Measurements from ENCODE around the gene NFIX. TPM values are rescaled to one million over a fixed set of nuclear protein-coding genes. Genes with fewer than 3 reads are reported as not detected.
"Not testable (repeated sequence)": the region's sequence is repeated elsewhere in the genome, so short reads cannot be mapped to it uniquely, and the experiment has no call there.

NFIX gene
- total RNA-seq, 1 donor from 2014 or later = 8.4 TPM

- no peak overlapping the region for H3K27ac Mint-ChIP-seq (ENCODE audit: unreplicated experiment)
- H3K36me3 ChIP-seq (ENCODE audit: insufficient read depth, low read length) = peaks cover 14% of the 10 kb centered on the region
- TF ChIP-seq CTCF (IDR thresholded peaks at IDR 0.05; ENCODE audit: insufficient read depth, low read depth, low read length) = no peak
- no peak for TF ChIP-seq EZH2 (IDR thresholded peaks at IDR 0.05; ENCODE audit: insufficient read depth, low read length)
- H3K4me1 ChIP-seq (ENCODE audit: insufficient read depth, low read length) = peaks cover 29% of the 10 kb centered on the region
- H3K4me1 Mint-ChIP-seq (ENCODE audit: low read depth, unreplicated experiment) = peaks cover 16% of the 10 kb centered on the region
- no peak overlapping the region for H2AFZ ChIP-seq (ENCODE audit: low read depth, low read length)
- peak overlapping the region; percentile 69 for H3K4me3 Mint-ChIP-seq (ENCODE audit: unreplicated experiment)
- peaks cover 54% of the 10 kb centered on the region for H3K79me2 ChIP-seq (ENCODE audit: insufficient read depth, low read length)
- H3K9me3 ChIP-seq (ENCODE audit: insufficient read depth, low read depth, low read length) = no peaks in the 10 kb centered on the region
- no peak overlapping the region for H3K4me3 ChIP-seq (ENCODE audit: insufficient read depth, low read depth, low read length)
- peak overlapping the region; percentile 11 for H3K9ac ChIP-seq (ENCODE audit: low read length)
- H3K27me3 ChIP-seq (ENCODE audit: insufficient read depth, low read length) = no peaks in the 10 kb centered on the region
- H3K36me3 Mint-ChIP-seq (ENCODE audit: low read depth, unreplicated experiment) = peaks cover 5% of the 10 kb centered on the region
- peak overlapping the region; percentile 11 for H3K4me2 ChIP-seq (ENCODE audit: low read length)
- FAIRE-seq (no peak), DNase-seq (ENCODE audit: low read depth) (no peak)
- peaks cover 20% of the 10 kb centered on the region for H4K20me1 ChIP-seq (ENCODE audit: insufficient read depth, low read length)
- no peaks in the 10 kb centered on the region for H3K9me3 Mint-ChIP-seq (ENCODE audit: unreplicated experiment)
- H3K27me3 Mint-ChIP-seq (ENCODE audit: low read depth, unreplicated experiment) = no peaks in the 10 kb centered on the region
- peak overlapping the region; percentile 24 for H3K27ac ChIP-seq (ENCODE audit: low read depth, low read length)
These were observed 40.7 kb upstream of the NFIX start for GRCh38 chr19:12954612-12954962.

DNA sequence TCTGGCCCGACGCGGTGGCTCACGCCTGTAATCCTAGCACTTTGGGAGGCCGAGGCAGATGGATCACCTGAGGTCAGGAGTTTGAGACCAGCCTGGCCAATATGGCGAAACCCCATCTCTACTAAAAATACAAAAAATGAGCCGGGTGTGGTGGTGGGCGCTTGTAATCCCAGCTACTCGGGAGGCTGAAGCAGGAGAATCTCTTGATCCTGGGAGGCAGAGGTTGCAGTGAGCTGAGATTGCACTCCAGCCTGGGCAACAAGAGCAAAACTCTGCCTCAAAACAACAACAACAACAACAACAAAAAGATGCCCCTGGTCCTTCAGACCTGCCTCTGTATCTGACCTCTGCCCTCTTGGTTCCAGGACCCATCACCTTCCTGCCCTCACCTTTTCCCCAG lies 39.7 kb upstream of the NFIX start:
- peak overlapping the region; percentile 75 for H3K27ac Mint-ChIP-seq (ENCODE audit: unreplicated experiment)
- not testable (repeated sequence) for FAIRE-seq

GRCh38 chr19:12955996-12956395 lies 39.3 kb upstream of the NFIX start:
- peaks cover 20% of the 10 kb centered on the region for H4K20me1 ChIP-seq (ENCODE audit: insufficient read depth, low read length)
- DNase-seq (ENCODE audit: low read depth) (no peak), FAIRE-seq (no peak)
- peaks cover 29% of the 10 kb centered on the region for H3K4me1 ChIP-seq (ENCODE audit: insufficient read depth, low read length)
- Mint-ChIP-seq H3K27me3 (ENCODE audit: low read depth, unreplicated experiment) (peaks cover 2% of the 10 kb centered on the region), H3K4me3 (ENCODE audit: unreplicated experiment) (peak overlapping the region; percentile 94), H3K36me3 (ENCODE audit: low read depth, unreplicated experiment) (peaks cover 2% of the 10 kb centered on the region), H3K9me3 (ENCODE audit: unreplicated experiment) (no peaks in the 10 kb centered on the region), H3K4me1 (ENCODE audit: low read depth, unreplicated experiment) (peaks cover 16% of the 10 kb centered on the region), H3K27ac (ENCODE audit: unreplicated experiment) (peak overlapping the region; percentile 75)
- no peaks in the 10 kb centered on the region for H3K9me3 ChIP-seq (ENCODE audit: insufficient read depth, low read depth, low read length)
- H3K9ac ChIP-seq (ENCODE audit: low read length) = peak overlapping the region; percentile 93
- no peaks in the 10 kb centered on the region for H3K27me3 ChIP-seq (ENCODE audit: insufficient read depth, low read length)
- TF ChIP-seq CTCF (IDR thresholded peaks at IDR 0.05; ENCODE audit: insufficient read depth, low read depth, low read length) (no peak), EZH2 (IDR thresholded peaks at IDR 0.05; ENCODE audit: insufficient read depth, low read length) (no peak)
- H3K4me2 ChIP-seq (ENCODE audit: low read length) = peak overlapping the region; percentile 91
- peak overlapping the region; percentile 33 for H3K27ac ChIP-seq (ENCODE audit: low read depth, low read length)
- no peak overlapping the region for H2AFZ ChIP-seq (ENCODE audit: low read depth, low read length)
- peak overlapping the region; percentile 87 for H3K4me3 ChIP-seq (ENCODE audit: insufficient read depth, low read depth, low read length)
- peaks cover 7% of the 10 kb centered on the region for H3K36me3 ChIP-seq (ENCODE audit: insufficient read depth, low read length)
- peaks cover 52% of the 10 kb centered on the region for H3K79me2 ChIP-seq (ENCODE audit: insufficient read depth, low read length)

More for the DNA sequence above, 39.7 kb upstream of the NFIX start:
- H3K9me3 Mint-ChIP-seq (ENCODE audit: unreplicated experiment); H3K36me3 Mint-ChIP-seq (ENCODE audit: low read depth, unreplicated experiment); H3K36me3 ChIP-seq (ENCODE audit: insufficient read depth, low read length); H3K9me3 ChIP-seq (ENCODE audit: insufficient read depth, low read depth, low read length); H3K27me3 ChIP-seq (ENCODE audit: insufficient read depth, low read length); H3K27me3 Mint-ChIP-seq (ENCODE audit: low read depth, unreplicated experiment); H3K27ac ChIP-seq (ENCODE audit: low read depth, low read length); H2AFZ ChIP-seq (ENCODE audit: low read depth, low read length); DNase-seq (ENCODE audit: low read depth): not testable (repeated sequence)
- peaks cover 20% of the 10 kb centered on the region for H4K20me1 ChIP-seq (ENCODE audit: insufficient read depth, low read length)
- H3K4me1 ChIP-seq (ENCODE audit: insufficient read depth, low read length) = peaks cover 29% of the 10 kb centered on the region
- peaks cover 52% of the 10 kb centered on the region for H3K79me2 ChIP-seq (ENCODE audit: insufficient read depth, low read length)
- peak overlapping the region; percentile 87 for H3K4me3 ChIP-seq (ENCODE audit: insufficient read depth, low read depth, low read length)
- H3K4me2 ChIP-seq (ENCODE audit: low read length) = peak overlapping the region; percentile 91
- Mint-ChIP-seq H3K4me3 (ENCODE audit: unreplicated experiment) (peak overlapping the region; percentile 94), H3K4me1 (ENCODE audit: low read depth, unreplicated experiment) (peaks cover 16% of the 10 kb centered on the region)
- H3K9ac ChIP-seq (ENCODE audit: low read length) = peak overlapping the region; percentile 93

Measured in astrocyte (in vitro differentiated cells and primary cell).